Transverse colon (tissue), 4 donors: Measurements from ENCODE around the gene EPB41L1.
A peak's percentile ranks its signal among the peaks of the same experiment; 100 is the strongest.

Experiments
- CTCF ChIP-seq, 5 experiments: fragments of 200-600 bp in 3 of 5; fragments of 450-650 bp in 2 of 5; sonication (generic) in 3 of 5; IDR thresholded peaks; 1 replicate in 2 of 5; 2 replicates in 3 of 5; pipeline ENCODE4 v1.5.1; 2016 to 2017; ENCODE audit warnings: antibody characterized with exemption in 5 of 5, inconsistent platforms in 3 of 5, mild to moderate bottlenecking in 2 of 5, moderate library complexity in 1 of 5
- POLR2A ChIP-seq: fragments of 450-650 bp; IDR thresholded peaks from one replicate; pipeline ENCODE4 v1.6.1; 2016; ENCODE audit warnings: antibody characterized with exemption, mild to moderate bottlenecking, moderate library complexity
- POLR2AphosphoS5 ChIP-seq, 3 donors: sonication (generic); formaldehyde crosslinking; IDR thresholded peaks; one replicate each; pipeline ENCODE4 v1.6.1; 2016; ENCODE audit warnings: antibody characterized with exemption in 3 of 3

DNA sequence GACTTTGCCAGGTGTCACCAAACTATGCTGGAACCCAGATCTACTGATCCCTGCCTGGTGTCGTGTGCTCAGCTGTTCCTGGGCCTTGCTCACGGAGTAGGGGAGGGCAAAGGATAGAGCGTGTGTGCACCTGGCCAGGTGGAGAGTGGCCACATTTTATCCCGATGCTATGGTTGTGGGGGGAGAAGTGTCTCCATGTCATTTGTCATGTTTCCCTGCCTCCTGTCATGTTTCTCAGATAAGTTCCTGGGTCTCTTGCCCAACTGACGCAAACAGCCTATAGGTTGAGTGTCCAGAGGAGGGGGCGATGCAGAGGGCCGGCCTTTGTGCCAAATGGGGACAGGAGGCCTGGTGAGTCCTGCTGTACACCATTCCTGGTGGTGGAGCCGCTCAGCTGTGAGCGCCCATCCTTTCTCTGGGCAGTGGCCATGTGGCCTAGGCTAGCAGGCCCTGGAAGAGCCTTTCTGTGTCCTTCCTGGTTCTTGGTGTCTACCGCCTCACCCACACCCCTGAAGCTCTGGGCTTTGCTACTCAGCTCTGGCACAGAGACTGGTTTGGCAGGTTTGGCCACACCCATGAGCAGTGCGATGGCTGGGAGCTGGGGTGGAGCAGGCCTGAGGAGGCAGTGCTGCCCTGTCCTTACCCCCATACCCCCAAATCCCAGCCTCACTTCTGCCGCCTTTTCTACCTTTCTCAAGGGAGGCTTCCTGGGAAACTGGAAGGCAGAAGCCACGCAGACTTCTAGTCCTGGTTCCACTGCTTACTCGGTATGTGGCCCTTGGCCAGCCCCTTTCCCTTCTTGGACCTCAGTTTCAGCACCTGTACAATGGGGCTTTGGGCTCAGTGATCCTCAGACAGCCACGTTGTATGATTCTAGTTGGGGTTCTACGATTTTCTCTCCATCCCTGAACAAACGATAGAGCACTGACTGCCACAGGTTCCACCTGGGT is 32.3 kb upstream of the EPB41L1 start:
- TF ChIP-seq CTCF (IDR thresholded peaks at IDR 0.05): no peak
- TF ChIP-seq POLR2A: peak; percentile 42
- TF ChIP-seq POLR2AphosphoS5 (IDR thresholded peaks at IDR 0.05): peak in 2 of 3 donors; percentile 64 to 85
